ENCODE results near the gene HOXD8. TPM values are rescaled to one million over a fixed set of nuclear protein-coding genes. Genes with fewer than 3 reads are reported as not detected.

Gene HOXD8
- total and polyA plus RNA-seq, 2 donors (not counting 1 experiment from before 2014, with no cell fraction given): not detected

DNA sequence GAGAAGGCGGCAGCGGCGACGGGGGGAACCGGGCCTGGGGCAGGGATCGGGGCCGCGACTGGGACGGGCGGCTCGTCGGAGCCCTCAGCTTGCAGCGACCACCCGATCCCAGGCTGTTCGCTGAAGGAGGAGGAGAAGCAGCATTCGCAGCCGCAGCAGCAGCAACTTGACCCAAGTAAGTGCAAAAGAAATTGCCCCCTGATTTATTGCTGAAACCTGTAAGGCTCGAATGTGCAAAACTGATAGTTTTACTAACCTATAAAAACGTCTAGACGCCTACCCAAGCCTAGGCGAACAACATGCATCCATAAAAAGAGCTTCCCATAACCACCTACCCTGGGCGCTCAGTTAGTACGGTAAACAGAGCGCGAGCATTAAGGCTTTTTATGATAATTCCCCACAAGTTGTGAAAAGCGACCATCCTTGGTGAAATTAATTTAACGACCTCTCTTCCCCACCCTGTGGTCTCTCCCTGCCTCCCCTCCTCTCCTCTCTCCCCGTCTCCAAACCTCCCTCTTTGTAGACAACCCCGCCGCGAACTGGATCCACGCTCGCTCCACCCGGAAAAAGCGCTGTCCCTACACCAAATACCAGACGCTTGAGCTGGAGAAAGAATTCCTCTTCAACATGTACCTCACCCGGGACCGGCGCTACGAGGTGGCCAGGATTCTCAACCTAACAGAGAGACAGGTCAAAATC is 5.9 kb upstream of the HOXD8 start:
- peak; percentile 94 for TF ChIP-seq EZH2 (IDR thresholded peaks at IDR 0.05; ENCODE audit: low read length, missing control alignments)
- TF ChIP-seq, protein P1, sequence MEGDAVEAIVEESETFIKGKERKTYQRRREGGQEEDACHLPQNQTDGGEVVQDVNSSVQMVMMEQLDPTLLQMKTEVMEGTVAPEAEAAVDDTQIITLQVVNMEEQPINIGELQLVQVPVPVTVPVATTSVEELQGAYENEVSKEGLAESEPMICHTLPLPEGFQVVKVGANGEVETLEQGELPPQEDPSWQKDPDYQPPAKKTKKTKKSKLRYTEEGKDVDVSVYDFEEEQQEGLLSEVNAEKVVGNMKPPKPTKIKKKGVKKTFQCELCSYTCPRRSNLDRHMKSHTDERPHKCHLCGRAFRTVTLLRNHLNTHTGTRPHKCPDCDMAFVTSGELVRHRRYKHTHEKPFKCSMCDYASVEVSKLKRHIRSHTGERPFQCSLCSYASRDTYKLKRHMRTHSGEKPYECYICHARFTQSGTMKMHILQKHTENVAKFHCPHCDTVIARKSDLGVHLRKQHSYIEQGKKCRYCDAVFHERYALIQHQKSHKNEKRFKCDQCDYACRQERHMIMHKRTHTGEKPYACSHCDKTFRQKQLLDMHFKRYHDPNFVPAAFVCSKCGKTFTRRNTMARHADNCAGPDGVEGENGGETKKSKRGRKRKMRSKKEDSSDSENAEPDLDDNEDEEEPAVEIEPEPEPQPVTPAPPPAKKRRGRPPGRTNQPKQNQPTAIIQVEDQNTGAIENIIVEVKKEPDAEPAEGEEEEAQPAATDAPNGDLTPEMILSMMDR (conservative IDR thresholded peaks at IDR 0.05 in 1 of 2, IDR thresholded peaks at IDR 0.05 in 1 of 2; ENCODE audit: low read depth in 1 of 2, low read length in 2 of 2): no peak
- Histone ChIP-seq H3K36me3 (ENCODE audit: control insufficient read depth, insufficient read depth, low read length) (no peaks in the 10 kb centered on the region), H3K4me2 (ENCODE audit: extremely low read depth, insufficient read depth, low read length) (no peak overlapping the region), H3K27ac (ENCODE audit: insufficient read depth, low read length) (no peak overlapping the region), H3K27me3 (ENCODE audit: control insufficient read depth, insufficient read depth, low read length) (peaks cover 82% of the 10 kb centered on the region), H3K4me3 (replicated peaks in 1 of 4; ENCODE audit: control extremely low read depth in 1 of 4, insufficient read depth in 1 of 4, low read depth in 3 of 4, low read length in 4 of 4) (no peak overlapping the region), H4K20me1 (ENCODE audit: control insufficient read depth, extremely low read depth, insufficient read depth, low read length) (no peaks in the 10 kb centered on the region), H3K4me1 (ENCODE audit: control insufficient read depth, extremely low read depth, insufficient read depth, low read length) (no peaks in the 10 kb centered on the region), H3K79me2 (ENCODE audit: control insufficient read depth, insufficient read depth, low read length) (no peaks in the 10 kb centered on the region), H3K9me3 (ENCODE audit: control insufficient read depth, insufficient read depth, low read depth, low read length) (no peaks in the 10 kb centered on the region), H2AFZ (ENCODE audit: low read length) (no peak overlapping the region), H3K9ac (ENCODE audit: insufficient read depth, low read length) (no peak overlapping the region)
- DNase-seq (ENCODE audit: low read depth in 2 of 2): no peak

DNA sequence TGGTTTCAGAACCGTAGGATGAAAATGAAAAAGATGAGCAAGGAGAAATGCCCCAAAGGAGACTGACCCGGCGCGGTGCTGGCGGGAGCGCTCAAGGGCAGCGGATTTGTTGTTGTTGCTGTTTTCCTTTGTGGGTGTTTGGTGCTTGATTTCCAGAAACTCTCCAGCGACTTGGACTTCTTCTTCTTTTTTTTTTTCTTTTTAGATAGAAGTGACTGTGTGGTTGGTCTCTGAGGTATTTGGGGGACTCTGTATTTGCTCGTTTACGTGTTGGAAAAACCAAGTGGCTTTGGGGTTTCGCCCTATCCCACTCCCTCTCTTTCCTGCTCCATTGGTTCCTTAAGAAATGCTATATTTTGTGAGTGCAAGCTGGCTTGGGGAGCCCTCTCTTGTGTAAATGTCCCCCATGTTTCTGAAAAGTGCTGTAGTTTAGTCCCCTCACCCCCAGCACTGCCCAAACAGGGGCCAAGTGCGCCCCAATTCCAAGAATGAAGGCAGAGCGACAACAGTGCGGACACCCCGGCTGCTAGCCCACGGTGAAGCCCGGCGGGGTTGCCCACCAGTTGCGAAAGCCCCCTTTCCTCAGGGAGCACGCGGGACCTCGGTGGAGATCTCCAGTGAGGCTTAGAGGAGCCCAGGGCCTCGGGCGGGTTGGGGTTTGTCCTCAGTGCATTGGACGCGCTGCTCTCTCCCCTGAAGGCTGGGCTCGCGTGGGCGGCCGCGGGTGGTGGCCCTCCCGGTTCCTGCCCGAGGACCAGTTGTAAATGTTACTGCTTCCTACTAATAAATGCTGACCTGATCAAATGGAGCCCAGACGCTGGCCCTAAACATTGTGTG is 5.2 kb upstream of the HOXD8 start:
- Histone ChIP-seq H3K27ac (ENCODE audit: insufficient read depth, low read length) (no peak overlapping the region), H4K20me1 (ENCODE audit: control insufficient read depth, extremely low read depth, insufficient read depth, low read length) (no peaks in the 10 kb centered on the region), H3K9ac (ENCODE audit: insufficient read depth, low read length) (no peak overlapping the region), H3K4me2 (ENCODE audit: extremely low read depth, insufficient read depth, low read length) (no peak overlapping the region), H3K27me3 (ENCODE audit: control insufficient read depth, insufficient read depth, low read length) (peaks cover 83% of the 10 kb centered on the region), H3K36me3 (ENCODE audit: control insufficient read depth, insufficient read depth, low read length) (no peaks in the 10 kb centered on the region), H2AFZ (ENCODE audit: low read length) (no peak overlapping the region), H3K4me3 (replicated peaks in 1 of 4; ENCODE audit: control extremely low read depth in 1 of 4, insufficient read depth in 1 of 4, low read depth in 3 of 4, low read length in 4 of 4) (no peak overlapping the region), H3K9me3 (ENCODE audit: control insufficient read depth, insufficient read depth, low read depth, low read length) (no peaks in the 10 kb centered on the region), H3K4me1 (ENCODE audit: control insufficient read depth, extremely low read depth, insufficient read depth, low read length) (no peaks in the 10 kb centered on the region), H3K79me2 (ENCODE audit: control insufficient read depth, insufficient read depth, low read length) (no peaks in the 10 kb centered on the region)
- TF ChIP-seq, protein P1 (conservative IDR thresholded peaks at IDR 0.05 in 1 of 2, IDR thresholded peaks at IDR 0.05 in 1 of 2; ENCODE audit: low read depth in 1 of 2, low read length in 2 of 2): no peak
- no peak for TF ChIP-seq EZH2 (IDR thresholded peaks at IDR 0.05; ENCODE audit: low read length, missing control alignments)
- no peak for DNase-seq (ENCODE audit: low read depth in 2 of 2)

DNA sequence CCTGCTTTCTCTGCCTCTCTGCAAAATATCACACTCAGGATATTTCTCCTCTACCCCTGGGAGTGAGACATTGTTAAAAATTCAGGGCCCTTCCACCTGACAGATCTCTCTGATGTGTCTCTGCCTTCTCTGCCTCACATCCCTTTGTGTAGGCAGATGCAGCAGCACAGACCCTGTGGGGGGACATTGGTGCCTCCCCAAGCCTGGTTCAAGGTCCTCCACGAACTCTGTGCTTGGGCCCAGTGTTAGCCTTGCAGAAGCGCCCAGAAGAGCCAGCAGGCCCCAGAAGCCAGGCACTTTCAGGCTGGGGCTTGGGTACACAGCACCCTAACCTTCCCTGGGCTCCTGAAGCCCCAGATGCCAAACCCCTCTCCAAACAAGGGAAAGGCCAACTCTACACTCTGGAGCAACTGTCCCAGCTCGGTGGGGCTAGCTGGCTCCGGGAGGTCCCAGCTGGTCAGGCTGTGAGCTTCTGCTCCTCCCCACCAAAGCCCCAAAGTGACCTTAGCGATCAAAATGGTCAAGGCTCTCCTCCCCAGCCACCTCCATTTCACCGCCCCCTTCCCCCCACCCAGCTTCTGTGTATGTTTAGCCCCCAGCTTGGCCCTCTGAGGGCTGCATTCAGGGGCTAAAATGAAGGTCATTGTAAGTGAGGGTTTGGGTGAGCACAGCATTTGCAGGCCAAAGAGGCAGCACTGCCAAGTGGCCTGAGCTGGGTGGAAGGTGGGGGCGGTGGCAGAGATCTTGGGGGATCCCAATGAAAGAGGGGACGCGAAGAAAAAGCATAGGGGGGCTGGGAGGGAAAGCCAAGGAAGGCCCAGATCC is 4.3 kb upstream of the HOXD8 start:
- H3K4me2 ChIP-seq (ENCODE audit: extremely low read depth, insufficient read depth, low read length): no peak overlapping the region
- no peaks in the 10 kb centered on the region for H4K20me1 ChIP-seq (ENCODE audit: control insufficient read depth, extremely low read depth, insufficient read depth, low read length)
- no peaks in the 10 kb centered on the region for H3K36me3 ChIP-seq (ENCODE audit: control insufficient read depth, insufficient read depth, low read length)
- no peak overlapping the region for H2AFZ ChIP-seq (ENCODE audit: low read length)
- no peak overlapping the region for H3K27ac ChIP-seq (ENCODE audit: insufficient read depth, low read length)
- no peaks in the 10 kb centered on the region for H3K79me2 ChIP-seq (ENCODE audit: control insufficient read depth, insufficient read depth, low read length)
- no peak overlapping the region for H3K4me3 ChIP-seq (replicated peaks in 1 of 4; ENCODE audit: control extremely low read depth in 1 of 4, insufficient read depth in 1 of 4, low read depth in 3 of 4, low read length in 4 of 4)
- no peak overlapping the region for H3K9ac ChIP-seq (ENCODE audit: insufficient read depth, low read length)
- no peaks in the 10 kb centered on the region for H3K4me1 ChIP-seq (ENCODE audit: control insufficient read depth, extremely low read depth, insufficient read depth, low read length)
- H3K27me3 ChIP-seq (ENCODE audit: control insufficient read depth, insufficient read depth, low read length): peaks cover 80% of the 10 kb centered on the region
- DNase-seq (ENCODE audit: low read depth in 2 of 2): no peak
- TF ChIP-seq, protein P1 (conservative IDR thresholded peaks at IDR 0.05 in 1 of 2, IDR thresholded peaks at IDR 0.05 in 1 of 2; ENCODE audit: low read depth in 1 of 2, low read length in 2 of 2): no peak
- TF ChIP-seq EZH2 (IDR thresholded peaks at IDR 0.05; ENCODE audit: low read length, missing control alignments): no peak
- H3K9me3 ChIP-seq (ENCODE audit: control insufficient read depth, insufficient read depth, low read depth, low read length): no peaks in the 10 kb centered on the region
